ENCODE data around the gene MICU1. TPM values are rescaled to one million over a fixed set of nuclear protein-coding genes. Genes with fewer than 3 reads are reported as not detected.

Gene MICU1
- total and polyA plus RNA-seq, 2 of the 13 experiments (the other 11 are each of a cell fraction or from before 2014, with no cell fraction given) = 32.5 to 56.1 TPM

DNA sequence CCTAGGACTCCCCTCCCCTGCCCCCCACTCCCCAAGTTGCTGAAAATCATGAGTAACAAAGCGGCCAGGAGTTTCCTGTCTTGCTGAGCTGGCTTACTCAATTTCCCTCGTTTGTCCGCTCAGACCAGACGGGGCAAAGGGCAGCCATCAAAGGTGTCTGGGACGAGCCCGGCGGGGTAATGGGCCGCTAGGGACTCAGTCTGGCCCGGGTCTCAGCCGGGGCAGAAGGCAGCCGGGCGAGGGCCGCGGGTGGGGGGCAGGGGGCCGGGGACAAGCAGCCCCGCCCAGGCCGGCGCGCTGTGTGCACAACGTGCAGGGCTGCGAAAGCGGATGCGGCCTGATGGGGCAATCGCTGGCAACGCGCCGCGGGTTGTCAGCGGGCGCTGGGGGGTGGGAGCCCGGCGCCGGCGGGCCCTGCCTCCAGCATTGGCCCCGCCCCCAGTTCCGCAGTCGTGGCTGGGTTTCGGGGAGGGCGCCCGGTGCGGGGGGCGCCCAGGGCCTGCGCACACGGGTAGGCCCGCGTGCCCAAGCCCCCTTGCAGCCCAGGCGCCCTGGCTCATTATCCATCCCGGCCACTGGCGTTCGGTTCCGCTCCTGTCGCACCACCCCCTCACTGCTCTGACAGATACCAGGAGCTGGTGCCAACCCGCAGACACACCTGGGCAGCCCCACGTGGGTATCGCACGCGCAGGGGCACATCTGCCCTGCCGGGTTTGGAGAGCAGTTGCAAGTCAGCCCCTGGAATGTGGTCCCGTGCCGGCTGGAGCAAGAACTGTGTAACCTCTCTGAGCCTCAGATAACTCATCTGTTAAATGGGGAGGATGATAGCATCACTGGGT lies 306.2 kb downstream of the MICU1 start (continued):
- TF ChIP-seq MBD4 (IDR thresholded peaks at IDR 0.05; ENCODE audit: borderline replicate concordance, low read length) (no peak), HHEX (CRISPR knock-in tag; IDR thresholded peaks at IDR 0.05) (no peak), ZNF563 (CRISPR knock-in tag; IDR thresholded peaks at IDR 0.05) (peak; percentile 41; the same call in 1 of the 2 replicates), ZNF737 (CRISPR knock-in tag; IDR thresholded peaks at IDR 0.05; ENCODE audit: borderline replicate concordance) (no peak), KDM5B (CRISPR knock-in tag; IDR thresholded peaks at IDR 0.05; ENCODE audit: borderline replicate concordance) (peak; percentile 85; the same call in 1 of the 2 replicates), MTF2 (CRISPR knock-in tag; IDR thresholded peaks at IDR 0.05; ENCODE audit: borderline replicate concordance) (peak; percentile 68; the same call in 1 of the 2 replicates), RAD21 (CRISPR knock-in tag; IDR thresholded peaks at IDR 0.05) (peak; percentile 42), PAX8 (CRISPR knock-in tag; IDR thresholded peaks at IDR 0.05; ENCODE audit: borderline replicate concordance) (peak; percentile 63; the same call in 1 of the 2 replicates), FOSL1 (CRISPR knock-in tag; IDR thresholded peaks at IDR 0.05; ENCODE audit: borderline replicate concordance) (no peak), SMYD3 (CRISPR knock-in tag; IDR thresholded peaks at IDR 0.05) (0 out of 2 replicates have a peak, but pooled peaks have one; percentile 13), SIN3B (IDR thresholded peaks at IDR 0.05; ENCODE audit: low read length) (no peak), MED13 (CRISPR knock-in tag; IDR thresholded peaks at IDR 0.05) (peak; percentile 68; the same call in 1 of the 2 replicates), HDAC1 (CRISPR knock-in tag; IDR thresholded peaks at IDR 0.05) (peak; percentile 90), ZNF670 (CRISPR knock-in tag; IDR thresholded peaks at IDR 0.05; ENCODE audit: borderline replicate concordance) (peak; percentile 79; the same call in 1 of the 2 replicates), MYC (CRISPR knock-in tag; IDR thresholded peaks at IDR 0.05; ENCODE audit: borderline replicate concordance) (peak; percentile 92), ZNF564 (CRISPR knock-in tag; IDR thresholded peaks at IDR 0.05) (peak; percentile 26; the same call in 1 of the 2 replicates), ZNF841 (CRISPR knock-in tag; IDR thresholded peaks at IDR 0.05; ENCODE audit: borderline replicate concordance) (no peak; the same call in 1 of the 2 replicates)
- TF ChIP-seq, protein P1, sequence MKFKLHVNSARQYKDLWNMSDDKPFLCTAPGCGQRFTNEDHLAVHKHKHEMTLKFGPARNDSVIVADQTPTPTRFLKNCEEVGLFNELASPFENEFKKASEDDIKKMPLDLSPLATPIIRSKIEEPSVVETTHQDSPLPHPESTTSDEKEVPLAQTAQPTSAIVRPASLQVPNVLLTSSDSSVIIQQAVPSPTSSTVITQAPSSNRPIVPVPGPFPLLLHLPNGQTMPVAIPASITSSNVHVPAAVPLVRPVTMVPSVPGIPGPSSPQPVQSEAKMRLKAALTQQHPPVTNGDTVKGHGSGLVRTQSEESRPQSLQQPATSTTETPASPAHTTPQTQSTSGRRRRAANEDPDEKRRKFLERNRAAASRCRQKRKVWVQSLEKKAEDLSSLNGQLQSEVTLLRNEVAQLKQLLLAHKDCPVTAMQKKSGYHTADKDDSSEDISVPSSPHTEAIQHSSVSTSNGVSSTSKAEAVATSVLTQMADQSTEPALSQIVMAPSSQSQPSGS (CRISPR knock-in tag; IDR thresholded peaks at IDR 0.05) = no peak
- TF ChIP-seq, protein P2, sequence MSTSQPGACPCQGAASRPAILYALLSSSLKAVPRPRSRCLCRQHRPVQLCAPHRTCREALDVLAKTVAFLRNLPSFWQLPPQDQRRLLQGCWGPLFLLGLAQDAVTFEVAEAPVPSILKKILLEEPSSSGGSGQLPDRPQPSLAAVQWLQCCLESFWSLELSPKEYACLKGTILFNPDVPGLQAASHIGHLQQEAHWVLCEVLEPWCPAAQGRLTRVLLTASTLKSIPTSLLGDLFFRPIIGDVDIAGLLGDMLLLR (CRISPR knock-in tag; IDR thresholded peaks at IDR 0.05) = no peak; the same call in none of the 2 replicates
- TF ChIP-seq, protein P3, sequence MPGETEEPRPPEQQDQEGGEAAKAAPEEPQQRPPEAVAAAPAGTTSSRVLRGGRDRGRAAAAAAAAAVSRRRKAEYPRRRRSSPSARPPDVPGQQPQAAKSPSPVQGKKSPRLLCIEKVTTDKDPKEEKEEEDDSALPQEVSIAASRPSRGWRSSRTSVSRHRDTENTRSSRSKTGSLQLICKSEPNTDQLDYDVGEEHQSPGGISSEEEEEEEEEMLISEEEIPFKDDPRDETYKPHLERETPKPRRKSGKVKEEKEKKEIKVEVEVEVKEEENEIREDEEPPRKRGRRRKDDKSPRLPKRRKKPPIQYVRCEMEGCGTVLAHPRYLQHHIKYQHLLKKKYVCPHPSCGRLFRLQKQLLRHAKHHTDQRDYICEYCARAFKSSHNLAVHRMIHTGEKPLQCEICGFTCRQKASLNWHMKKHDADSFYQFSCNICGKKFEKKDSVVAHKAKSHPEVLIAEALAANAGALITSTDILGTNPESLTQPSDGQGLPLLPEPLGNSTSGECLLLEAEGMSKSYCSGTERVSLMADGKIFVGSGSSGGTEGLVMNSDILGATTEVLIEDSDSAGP (CRISPR knock-in tag; IDR thresholded peaks at IDR 0.05; ENCODE audit: borderline replicate concordance) = peak; percentile 60; the same call in 1 of the 2 replicates
- TF ChIP-seq, protein P4, sequence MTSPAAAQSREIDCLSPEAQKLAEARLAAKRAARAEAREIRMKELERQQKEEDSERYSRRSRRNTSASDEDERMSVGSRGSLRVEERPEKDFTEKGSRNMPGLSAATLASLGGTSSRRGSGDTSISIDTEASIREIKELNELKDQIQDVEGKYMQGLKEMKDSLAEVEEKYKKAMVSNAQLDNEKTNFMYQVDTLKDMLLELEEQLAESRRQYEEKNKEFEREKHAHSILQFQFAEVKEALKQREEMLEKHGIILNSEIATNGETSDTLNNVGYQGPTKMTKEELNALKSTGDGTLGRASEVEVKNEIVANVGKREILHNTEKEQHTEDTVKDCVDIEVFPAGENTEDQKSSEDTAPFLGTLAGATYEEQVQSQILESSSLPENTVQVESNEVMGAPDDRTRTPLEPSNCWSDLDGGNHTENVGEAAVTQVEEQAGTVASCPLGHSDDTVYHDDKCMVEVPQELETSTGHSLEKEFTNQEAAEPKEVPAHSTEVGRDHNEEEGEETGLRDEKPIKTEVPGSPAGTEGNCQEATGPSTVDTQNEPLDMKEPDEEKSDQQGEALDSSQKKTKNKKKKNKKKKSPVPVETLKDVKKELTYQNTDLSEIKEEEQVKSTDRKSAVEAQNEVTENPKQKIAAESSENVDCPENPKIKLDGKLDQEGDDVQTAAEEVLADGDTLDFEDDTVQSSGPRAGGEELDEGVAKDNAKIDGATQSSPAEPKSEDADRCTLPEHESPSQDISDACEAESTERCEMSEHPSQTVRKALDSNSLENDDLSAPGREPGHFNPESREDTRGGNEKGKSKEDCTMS (CRISPR knock-in tag; conservative IDR thresholded peaks at IDR 0.05) = no peak
- TF ChIP-seq, protein P5, sequence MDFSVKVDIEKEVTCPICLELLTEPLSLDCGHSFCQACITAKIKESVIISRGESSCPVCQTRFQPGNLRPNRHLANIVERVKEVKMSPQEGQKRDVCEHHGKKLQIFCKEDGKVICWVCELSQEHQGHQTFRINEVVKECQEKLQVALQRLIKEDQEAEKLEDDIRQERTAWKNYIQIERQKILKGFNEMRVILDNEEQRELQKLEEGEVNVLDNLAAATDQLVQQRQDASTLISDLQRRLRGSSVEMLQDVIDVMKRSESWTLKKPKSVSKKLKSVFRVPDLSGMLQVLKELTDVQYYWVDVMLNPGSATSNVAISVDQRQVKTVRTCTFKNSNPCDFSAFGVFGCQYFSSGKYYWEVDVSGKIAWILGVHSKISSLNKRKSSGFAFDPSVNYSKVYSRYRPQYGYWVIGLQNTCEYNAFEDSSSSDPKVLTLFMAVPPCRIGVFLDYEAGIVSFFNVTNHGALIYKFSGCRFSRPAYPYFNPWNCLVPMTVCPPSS (IDR thresholded peaks at IDR 0.05) = no peak

Measured in HepG2 (cell line).